ENCODE results near the gene DIAPH1. TPM values are rescaled to one million over a fixed set of nuclear protein-coding genes. Genes with fewer than 3 reads are reported as not detected.

The DIAPH1 gene
- total RNA-seq, 4 donors from 2014 or later = 98.2 to 115 (median 102) TPM

DNA sequence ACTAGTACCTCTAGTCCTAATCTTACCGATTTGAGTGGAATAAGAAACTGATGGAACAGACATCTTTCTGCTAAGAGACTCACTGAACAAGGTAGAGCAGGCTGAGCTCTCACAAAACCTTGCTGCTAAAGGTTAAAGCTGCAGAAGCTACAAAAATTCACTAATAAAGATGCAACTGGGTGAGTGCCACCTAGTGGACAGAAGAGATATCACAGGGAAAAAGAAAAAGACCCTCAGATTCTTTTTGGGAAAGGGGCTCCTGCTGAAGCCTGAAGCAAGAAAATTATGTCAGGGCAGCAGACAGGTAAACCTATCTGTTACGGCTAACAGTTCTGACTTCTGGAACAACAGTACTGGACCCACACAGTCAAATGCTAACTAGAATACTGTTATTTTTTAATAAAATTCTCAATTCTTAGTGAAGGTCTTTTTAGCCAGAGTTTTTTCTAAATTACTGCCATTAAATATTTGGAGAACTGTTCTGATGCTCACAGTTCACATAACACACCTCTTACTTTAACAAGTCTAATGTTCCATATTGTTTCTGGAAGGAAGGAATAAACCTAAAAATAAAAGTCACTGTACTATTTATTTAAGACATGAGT, 51.2 kb downstream of the DIAPH1 start:
- Histone ChIP-seq H3K27ac (no peak overlapping the region), H3K4me1 (peaks cover 0 to 5% (median 0%) of the 10 kb centered on the region in 4 donors), H3K36me3 (peaks cover 0 to 64% (median 0%) of the 10 kb centered on the region in 3 donors), H3K9me3 (no peaks in the 10 kb centered on the region), H3K4me3 (no peak overlapping the region), H3K27me3 (no peaks in the 10 kb centered on the region)
- DNase-seq = no peak
- TF ChIP-seq POLR2A (IDR thresholded peaks at IDR 0.05) = no peak
- TF ChIP-seq, protein P1, sequence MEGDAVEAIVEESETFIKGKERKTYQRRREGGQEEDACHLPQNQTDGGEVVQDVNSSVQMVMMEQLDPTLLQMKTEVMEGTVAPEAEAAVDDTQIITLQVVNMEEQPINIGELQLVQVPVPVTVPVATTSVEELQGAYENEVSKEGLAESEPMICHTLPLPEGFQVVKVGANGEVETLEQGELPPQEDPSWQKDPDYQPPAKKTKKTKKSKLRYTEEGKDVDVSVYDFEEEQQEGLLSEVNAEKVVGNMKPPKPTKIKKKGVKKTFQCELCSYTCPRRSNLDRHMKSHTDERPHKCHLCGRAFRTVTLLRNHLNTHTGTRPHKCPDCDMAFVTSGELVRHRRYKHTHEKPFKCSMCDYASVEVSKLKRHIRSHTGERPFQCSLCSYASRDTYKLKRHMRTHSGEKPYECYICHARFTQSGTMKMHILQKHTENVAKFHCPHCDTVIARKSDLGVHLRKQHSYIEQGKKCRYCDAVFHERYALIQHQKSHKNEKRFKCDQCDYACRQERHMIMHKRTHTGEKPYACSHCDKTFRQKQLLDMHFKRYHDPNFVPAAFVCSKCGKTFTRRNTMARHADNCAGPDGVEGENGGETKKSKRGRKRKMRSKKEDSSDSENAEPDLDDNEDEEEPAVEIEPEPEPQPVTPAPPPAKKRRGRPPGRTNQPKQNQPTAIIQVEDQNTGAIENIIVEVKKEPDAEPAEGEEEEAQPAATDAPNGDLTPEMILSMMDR (IDR thresholded peaks at IDR 0.05) = peak; percentile 65 to 90 (median 68)

DNA sequence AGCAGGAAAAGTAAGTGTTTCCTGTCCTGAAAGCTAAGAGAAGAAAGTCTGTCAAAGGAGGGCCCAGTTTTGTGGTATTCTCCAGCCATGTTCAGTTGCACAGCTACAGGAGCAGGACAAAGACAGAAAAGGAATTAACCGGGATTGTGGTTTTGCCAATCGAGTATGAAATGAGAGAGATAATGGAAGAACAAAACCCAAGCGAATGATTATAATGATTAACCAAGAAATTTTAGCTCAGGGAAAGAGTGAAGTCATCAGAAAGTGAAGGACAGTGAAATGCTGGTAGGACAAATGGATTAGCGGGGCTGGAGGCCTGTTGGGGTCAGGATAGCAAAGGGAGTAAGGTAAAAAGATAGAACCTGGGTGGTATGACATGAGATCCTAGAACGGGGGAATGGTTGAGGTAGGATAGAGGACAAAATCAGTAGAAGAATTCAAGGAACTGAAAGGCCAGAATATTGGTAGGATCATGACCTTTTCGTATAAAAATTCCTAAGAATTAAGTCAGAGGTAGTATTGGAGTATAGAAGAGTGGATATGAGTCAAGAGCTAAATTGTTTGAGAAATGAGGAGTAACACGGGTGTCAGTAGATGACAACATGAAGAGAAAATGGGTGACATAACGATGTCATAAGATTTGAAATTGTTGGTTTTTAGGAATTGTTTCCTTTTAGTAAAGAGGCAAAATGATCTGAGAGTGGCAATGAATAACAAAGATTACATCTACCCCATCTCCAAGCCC, 52.8 kb downstream of the DIAPH1 start:
- peaks cover 0 to 5% (median 0%) of the 10 kb centered on the region in 4 donors for H3K4me1 ChIP-seq
- no peaks in the 10 kb centered on the region for H3K9me3 ChIP-seq
- TF ChIP-seq POLR2A (IDR thresholded peaks at IDR 0.05) = no peak
- TF ChIP-seq, protein P1 (IDR thresholded peaks at IDR 0.05) = no peak
- peaks cover 0 to 57% (median 0%) of the 10 kb centered on the region in 3 donors for H3K36me3 ChIP-seq
- H3K4me3 ChIP-seq = no peak overlapping the region
- no peak overlapping the region for H3K27ac ChIP-seq
- no peak for DNase-seq
- no peaks in the 10 kb centered on the region for H3K27me3 ChIP-seq

DNA sequence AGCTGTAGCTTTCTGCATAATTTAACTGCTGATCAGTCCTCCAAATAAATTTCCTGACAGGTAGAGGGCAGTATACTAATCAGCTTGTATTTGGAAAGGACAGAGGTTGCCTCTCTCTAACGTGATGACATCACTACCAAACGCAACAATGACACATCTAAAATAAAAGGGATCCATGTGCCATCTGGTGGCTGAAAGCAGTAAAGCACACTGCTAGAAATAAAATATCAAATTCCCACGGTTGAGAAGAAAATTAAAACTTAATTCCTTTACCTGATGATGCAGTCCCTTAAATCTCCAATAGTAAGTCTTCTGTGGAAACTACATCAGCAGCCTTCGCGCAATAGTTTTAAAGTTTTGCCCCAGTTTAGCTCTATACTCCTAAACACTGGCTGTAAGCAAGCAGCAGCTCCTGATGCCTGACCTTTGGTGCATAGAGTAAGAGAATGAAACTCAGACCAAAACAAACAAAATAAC, 54.5 kb downstream of the DIAPH1 start:
- peaks cover 0 to 40% (median 0%) of the 10 kb centered on the region in 3 donors for H3K36me3 ChIP-seq

DNA sequence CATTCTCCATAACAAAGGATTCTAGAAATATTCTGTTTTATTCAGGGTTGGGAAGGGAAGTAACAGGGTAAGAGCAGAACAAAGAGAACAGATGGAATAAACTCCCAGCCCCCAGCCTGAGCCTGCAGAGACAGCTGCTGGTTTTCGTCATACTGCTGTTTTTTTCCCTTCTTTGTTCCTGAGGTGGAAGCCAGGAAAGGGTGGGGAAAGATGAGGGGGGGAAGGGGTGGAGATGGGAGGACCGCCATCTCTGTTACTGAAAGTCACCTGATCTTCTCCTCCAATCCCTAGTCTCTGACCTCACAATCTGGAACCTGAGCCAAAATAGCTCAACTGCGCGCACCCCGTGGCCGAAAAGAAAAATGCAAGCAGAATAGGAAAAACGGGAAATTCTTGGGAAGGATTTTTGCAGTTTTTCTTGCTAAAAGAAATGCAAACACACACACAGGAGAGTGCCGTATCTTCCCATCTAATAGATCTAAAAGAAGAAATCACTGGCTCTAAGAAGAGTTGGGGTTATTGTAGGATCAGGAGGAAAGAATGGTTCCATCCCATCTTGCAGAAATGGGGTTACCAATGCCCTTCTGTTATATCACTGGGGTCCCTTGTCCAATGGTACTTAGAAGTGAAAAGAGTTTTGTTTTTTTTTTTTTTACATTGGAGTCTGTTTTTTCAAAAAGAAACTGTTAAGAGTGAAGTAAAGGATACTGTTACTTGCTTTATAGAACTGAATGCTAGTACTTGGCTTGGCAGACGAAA, 57.9 kb downstream of the DIAPH1 start:
- TF ChIP-seq, protein P1 (IDR thresholded peaks at IDR 0.05) = peak; percentile 8 to 84 (median 64)
- TF ChIP-seq POLR2A (IDR thresholded peaks at IDR 0.05) = no peak
- Histone ChIP-seq H3K36me3 (peaks cover 0 to 30% (median 0%) of the 10 kb centered on the region in 3 donors), H3K27me3 (no peaks in the 10 kb centered on the region), H3K9me3 (no peaks in the 10 kb centered on the region), H3K4me1 (peaks cover 0 to 12% (median 0%) of the 10 kb centered on the region in 4 donors), H3K27ac (peak overlapping the region in 3 of 4 donors; percentile 26 to 79 (median 69)), H3K4me3 (no peak overlapping the region)
- peak in 2 of 3 donors; percentile 60 to 76 for DNase-seq

More for the DNA sequence above, 54.5 kb downstream of the DIAPH1 start:
- Histone ChIP-seq H3K4me1 (peaks cover 0 to 12% (median 0%) of the 10 kb centered on the region in 4 donors), H3K27me3 (no peaks in the 10 kb centered on the region), H3K9me3 (no peaks in the 10 kb centered on the region), H3K4me3 (no peak overlapping the region), H3K27ac (peak overlapping the region in 3 of 4 donors; percentile 19 to 48 (median 34))
- no peak for TF ChIP-seq POLR2A (IDR thresholded peaks at IDR 0.05)
- TF ChIP-seq, protein P1 (IDR thresholded peaks at IDR 0.05) = peak; percentile 92 to 100 (median 100)
- peak in 2 of 3 donors; percentile 76 to 84 for DNase-seq

DNA sequence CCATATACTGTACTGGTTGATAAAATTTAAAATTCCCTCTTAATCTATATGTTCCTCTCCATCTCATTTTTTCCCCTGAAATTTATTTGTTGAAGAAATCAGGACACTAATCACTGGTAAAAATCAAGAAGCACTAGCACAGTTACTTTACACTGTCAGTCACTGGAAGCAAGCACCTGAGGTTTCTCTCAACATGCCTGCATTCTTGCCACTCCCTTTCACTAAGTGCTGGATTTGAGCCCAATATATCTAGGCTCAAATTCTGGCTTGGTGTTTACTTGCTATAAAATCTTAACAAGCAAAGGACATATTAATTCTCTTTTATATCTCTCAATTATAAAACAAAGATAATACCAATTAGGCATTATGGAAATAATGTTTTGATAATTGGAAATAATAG, 58.6 kb downstream of the DIAPH1 start:
- H3K4me1 ChIP-seq = peaks cover 0 to 12% (median 0%) of the 10 kb centered on the region in 4 donors
- H3K27me3 ChIP-seq = no peaks in the 10 kb centered on the region
- no peak for TF ChIP-seq POLR2A (IDR thresholded peaks at IDR 0.05)
- TF ChIP-seq, protein P1 (IDR thresholded peaks at IDR 0.05) = no peak
- peaks cover 0 to 37% (median 0%) of the 10 kb centered on the region in 3 donors for H3K36me3 ChIP-seq
- no peak overlapping the region for H3K4me3 ChIP-seq
- no peaks in the 10 kb centered on the region for H3K9me3 ChIP-seq
- peak overlapping the region in 3 of 4 donors; percentile 26 to 79 (median 69) for H3K27ac ChIP-seq
- no peak for DNase-seq

All from Peyer's patch (tissue), 4 donors.